ENCODE measurements around the gene CFAP45.
A peak's percentile ranks its signal among the peaks of the same experiment; 100 is the strongest.

The CFAP45 gene

DNA sequence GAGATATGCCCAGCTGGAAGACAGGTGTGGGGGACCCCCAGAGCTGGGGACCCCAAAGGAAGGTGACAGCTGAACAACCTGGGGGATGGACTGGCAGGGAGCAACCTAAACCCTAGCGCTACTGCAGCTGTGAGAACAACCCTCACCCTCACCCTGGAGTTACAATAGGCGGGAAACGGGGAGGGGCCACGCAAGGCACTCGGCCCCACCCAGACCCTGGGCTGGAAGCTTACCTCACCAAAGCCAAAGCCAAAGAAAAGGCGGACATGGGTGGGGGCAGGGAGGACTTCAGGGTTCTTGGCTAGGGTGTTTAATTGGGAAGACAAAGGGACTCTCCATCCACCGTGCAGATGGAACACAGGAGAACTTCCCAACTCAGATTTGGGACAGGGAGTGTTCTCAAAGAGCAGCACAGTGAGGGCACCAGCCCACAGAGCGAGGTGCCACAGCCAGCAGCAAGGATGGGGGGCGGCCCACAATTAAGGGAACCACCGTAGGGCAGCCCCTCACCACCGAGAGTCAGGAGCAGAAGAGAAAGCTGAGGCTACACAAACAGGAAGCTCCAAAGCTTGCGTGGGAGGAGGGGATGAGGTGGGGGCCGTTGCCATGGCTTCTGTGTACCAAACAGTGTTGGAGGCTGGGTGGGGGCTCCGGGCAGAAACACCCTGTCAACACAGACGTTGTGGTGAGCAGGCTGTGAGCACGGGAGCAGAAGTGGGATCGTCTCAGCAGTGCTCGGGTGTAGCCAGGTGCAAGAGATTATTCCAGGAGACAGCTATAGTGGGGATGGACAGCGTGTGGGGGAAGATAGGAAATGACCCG, 23.4 kb upstream of the CFAP45 start:
- DNase-seq = peak; percentile 83

DNA sequence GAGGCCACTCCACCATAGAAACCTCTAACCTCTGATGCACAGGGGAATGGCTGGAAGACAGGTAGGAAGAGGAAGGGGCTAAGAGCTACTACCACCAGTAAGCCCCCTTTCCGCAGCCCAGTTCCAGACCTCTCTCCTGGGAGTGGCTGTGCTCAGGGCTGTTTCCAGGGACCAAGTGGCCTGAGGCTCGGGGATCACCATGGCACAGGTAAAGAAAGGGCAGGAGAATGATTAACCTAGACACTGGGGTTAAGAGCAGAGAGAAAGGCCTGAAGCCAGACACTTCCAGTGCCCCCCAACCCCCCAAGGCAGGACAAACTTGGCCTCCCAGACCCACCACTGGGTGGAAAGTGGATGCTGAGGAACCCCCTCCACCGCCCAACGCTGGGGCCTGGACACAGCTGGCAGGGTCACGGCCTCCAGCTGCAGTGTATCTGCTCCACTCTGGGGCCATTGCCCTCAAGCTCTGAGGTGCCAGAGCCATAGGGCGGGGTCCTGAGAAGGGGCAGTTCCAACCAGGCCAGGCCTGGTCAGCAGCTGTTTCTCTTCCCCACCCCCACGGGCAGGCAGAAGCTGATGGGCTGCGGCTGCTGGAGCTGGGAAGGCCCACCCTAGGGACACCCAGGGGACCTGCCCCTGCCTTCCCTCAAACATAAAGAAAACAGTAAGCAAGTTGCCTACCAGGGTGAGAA, 22.7 kb upstream of the CFAP45 start:
- no peak for DNase-seq

- no peak for DNase-seq
Measured at GRCh38 chr1:159921700-159922504, 21.9 kb upstream of the CFAP45 start.

- no peak for DNase-seq
Measured at GRCh38 chr1:159921251-159921650, 21.3 kb upstream of the CFAP45 start.

- no peak for DNase-seq
Measured at GRCh38 chr1:159920651-159921050, 20.7 kb upstream of the CFAP45 start.

DNA sequence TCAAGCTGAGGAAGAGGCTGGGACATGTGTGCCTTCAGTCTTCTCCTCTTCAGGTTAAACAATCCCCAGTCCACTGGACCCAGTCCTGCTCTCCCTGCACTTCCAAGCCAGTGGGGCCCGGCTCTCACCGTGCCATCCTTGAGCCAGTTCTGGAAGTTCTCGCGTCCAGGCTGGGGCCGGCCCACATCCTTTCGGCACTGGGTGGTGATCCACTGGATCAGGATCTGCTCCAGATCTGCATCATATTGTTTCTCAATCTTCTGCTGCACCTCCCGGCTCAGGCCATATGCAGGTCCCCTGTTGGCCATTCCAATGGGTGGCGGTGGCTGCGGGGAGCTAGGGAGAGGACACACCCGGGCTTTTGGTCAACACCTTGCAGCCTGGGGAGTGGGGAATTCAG, 20.2 kb upstream of the CFAP45 start:
- DNase-seq = no peak

DNA sequence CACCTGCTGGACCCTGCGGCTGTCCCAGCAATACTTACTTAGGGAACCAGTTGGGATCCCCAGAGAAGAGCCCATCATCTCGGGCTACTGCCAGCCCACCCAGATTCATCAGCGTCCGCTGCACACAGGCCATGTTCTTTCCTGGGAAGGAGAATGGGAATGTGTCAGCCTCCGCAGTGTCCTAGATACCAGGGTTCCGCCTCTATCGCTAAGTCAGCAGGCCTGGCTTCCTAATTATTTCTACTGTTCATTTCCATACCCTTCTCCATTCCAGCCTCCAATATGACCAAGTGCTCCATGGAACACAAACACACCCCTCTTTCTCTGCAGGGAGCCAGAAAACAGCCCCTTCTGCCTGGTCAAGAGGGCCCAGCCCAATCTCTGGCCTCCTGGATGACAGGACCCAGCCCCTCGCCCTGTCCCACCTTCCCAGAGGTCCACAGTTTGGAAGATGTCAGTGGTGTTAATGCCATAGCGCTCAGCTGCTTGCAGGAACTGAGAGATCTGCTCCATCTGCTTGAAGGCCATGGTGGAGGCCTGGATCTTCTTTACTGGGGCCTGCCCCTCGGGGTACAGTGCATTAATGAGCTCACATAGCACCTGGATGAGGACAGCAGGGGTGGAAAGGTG, 19.4 kb upstream of the CFAP45 start:
- DNase-seq = no peak

DNA sequence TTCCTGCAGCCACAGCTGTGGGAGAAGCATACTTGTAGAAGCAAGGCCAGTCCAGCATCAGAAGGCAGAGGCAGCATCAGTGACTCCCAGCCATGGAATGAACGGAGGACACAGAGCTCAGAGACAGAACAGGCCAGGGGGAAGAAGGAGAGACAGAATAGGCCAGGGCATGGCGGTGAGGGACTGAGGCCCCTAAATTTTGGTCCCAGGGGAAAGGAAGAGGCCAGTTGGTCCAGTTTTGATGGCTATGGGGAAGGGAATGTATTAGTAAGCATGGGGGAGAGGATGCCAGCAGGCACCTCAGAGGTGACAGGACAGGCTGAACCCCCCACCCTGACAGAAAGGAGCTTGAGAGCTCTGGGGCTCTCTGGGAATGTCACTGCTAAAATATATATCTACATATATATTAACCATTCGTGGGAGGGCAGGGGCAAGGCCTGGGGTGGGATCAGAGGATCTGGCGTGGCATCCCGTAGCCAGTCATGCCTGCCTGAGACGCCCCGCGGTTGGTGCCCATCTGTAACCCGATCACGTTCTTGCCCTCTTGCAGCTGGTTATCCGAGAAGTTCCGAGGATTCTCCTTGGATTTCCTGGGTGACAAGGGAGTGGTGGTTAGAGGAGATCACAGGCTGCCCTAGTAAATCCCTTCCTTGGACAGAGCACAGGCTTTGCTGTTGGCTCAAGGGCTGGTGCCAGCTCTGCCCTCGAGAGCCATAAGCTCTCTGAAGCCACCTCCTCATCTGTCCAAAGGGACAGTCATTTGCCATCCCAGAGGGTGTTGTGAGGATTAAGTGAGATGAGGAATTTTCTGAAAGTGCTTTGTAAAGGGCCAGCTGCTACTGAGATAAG, 18.6 kb upstream of the CFAP45 start:
- DNase-seq = no peak

GRCh38 chr1:159917533-159918351, 17.8 kb upstream of the CFAP45 start:
- no peak for DNase-seq

- no peak for DNase-seq
Measured at GRCh38 chr1:159916242-159917051, 16.5 kb upstream of the CFAP45 start.

DNA sequence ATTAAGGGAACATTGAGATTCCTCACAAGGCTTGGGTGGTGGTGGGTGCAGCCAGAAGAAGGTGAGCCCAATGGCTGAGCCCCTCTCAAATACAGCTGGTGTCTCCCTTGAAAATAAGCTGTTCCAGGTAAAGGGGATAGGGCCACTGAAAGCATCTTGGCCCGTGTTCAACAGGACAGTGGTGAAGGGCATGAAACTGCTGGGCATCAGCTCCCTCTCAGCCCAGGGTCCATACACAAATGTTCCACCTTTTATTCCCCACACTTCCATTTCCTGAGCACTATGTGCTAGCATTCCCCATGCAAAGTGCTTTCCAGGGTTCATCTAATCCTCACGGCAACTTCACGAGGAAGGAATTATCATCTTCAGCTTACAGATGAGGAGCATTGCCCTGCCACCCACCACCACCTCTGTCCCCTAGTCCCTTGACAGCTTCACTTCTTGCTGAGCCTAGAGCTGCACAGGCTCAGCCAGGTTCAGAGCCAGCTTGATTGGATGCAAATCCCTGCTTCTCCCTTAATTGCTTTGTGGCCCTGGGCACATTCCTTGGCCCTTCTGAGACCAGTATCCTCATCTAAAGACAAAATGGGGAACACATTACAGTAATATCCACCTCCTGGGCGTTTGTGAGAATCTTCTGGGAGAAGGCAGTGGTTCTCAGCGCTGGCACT, 15.7 kb upstream of the CFAP45 start:
- DNase-seq = no peak

DNA sequence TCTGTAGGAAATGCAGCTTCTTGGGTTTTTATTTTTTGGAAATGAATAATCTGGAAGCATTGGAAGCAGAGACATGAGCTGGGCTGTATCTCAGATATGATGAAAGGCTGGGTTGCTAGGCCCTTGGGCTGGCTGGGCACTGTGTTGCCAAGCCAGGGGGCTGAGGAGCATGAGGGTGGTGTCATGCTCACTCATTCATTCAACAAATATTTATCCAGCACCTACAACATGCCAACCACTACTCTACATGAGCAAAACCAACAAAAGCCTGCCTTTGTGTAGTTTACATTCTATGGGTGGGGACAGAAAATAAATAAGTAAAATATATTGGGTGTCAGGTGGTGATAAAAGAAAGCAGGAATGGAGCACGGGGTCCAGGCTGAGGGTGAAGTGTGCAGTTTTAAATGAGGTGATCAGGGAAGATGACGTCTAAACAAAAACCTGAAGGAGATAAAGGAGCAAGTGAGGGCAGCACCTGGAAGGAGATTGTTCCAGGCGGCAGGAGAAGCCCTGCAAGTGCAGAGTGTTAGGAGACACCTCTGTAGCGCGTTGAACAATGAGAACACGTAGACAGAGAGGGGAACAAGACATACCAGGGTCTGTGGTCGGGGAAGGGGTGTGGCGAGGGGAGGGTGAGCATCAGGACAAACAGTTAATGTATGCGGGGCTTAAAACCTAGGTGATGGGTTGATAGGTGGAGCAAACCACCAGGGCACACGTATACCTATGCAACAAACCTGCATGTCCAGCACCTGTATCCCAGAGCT, 14.5 kb upstream of the CFAP45 start:
- no peak for DNase-seq

- no peak for DNase-seq
Measured at GRCh38 chr1:159913451-159914192, 13.7 kb upstream of the CFAP45 start.

GRCh38 chr1:159911326-159912070, 11.5 kb upstream of the CFAP45 start:
- DNase-seq = no peak

DNA sequence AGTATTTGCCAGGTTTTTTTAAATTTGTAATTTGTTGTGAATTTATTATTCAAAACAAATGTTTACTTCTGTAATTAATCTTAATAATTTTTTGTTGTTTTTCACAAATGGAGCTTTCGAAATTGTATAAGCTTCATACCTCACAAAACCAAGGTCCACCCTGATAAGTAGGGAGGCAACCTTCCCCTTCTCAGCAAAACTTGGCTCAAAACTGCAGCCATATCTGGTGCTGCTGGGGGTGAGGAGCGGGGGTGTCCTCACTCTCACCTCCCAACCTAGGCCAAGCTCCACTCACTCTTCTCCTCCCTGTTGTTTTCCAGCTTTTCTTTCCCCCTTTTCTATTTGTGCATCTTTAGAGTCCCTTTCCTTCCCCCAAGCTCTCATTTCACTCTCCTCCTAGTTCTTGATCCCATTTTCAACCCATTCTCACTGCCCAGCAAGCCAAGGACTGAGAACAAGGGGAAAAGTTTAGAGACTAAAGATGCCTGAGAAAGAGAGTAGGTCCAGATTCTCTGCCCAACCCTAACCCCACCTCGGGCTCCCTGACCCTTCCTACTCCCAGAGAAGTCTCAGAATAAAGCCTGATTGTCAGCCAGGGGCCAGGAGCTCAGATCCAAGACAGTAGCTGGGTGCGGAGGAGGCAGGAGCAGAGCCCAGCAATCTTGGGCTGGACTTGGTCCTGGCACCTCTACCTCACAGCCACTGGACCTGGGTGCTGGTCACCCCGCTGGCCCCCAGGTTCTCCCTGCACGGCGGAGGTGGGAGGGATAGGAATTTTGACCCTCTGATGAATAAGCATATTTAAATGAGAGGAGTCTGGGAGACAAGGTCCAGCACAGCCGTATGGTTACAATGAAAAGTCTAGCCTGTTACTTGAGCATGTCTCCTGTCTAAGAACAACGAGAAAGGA, 8.3 kb upstream of the CFAP45 start:
- no peak for DNase-seq

GRCh38 chr1:159906960-159907359, 7.0 kb upstream of the CFAP45 start:
- no peak for DNase-seq

Data from activated CD8-positive, alpha-beta memory T cell treated with anti-CD3 and anti-CD28 coated beads for 24 hours (primary cell).